ENCODE results near the gene NUBPL.
"Not testable (repeated sequence)": the region's sequence is repeated elsewhere in the genome, so short reads cannot be mapped to it uniquely, and the experiment has no call there.

Gene NUBPL

GRCh38 chr14:31864937-31865855 is 304.0 kb downstream of the NUBPL start:
- Histone ChIP-seq H4K20me1 (ENCODE audit: control insufficient read depth, insufficient read depth, low read depth, low read length) (no peaks in the 10 kb centered on the region), H3K9me2 (replicated peaks; ENCODE audit: control insufficient read depth, low read length) (no peaks in the 10 kb centered on the region), H3K4me3 (ENCODE audit: low read length) (no peak overlapping the region), H3K9me3 (ENCODE audit: control insufficient read depth, insufficient read depth, low read length) (no peaks in the 10 kb centered on the region), H3K27ac (ENCODE audit: low read depth, low read length) (no peak overlapping the region), H3K4me2 (ENCODE audit: low read length) (no peak overlapping the region), H3K79me2 (ENCODE audit: control insufficient read depth, low read length) (no peaks in the 10 kb centered on the region), H3K27me3 (ENCODE audit: control insufficient read depth, low read length) (no peaks in the 10 kb centered on the region), H3F3A (ENCODE audit: control insufficient read depth, insufficient read depth) (no peaks in the 10 kb centered on the region), H3K4me1 (ENCODE audit: control insufficient read depth, low read length) (no peaks in the 10 kb centered on the region), H3K36me3 (ENCODE audit: control insufficient read depth, low read length) (no peaks in the 10 kb centered on the region)
- TF ChIP-seq, protein P1, sequence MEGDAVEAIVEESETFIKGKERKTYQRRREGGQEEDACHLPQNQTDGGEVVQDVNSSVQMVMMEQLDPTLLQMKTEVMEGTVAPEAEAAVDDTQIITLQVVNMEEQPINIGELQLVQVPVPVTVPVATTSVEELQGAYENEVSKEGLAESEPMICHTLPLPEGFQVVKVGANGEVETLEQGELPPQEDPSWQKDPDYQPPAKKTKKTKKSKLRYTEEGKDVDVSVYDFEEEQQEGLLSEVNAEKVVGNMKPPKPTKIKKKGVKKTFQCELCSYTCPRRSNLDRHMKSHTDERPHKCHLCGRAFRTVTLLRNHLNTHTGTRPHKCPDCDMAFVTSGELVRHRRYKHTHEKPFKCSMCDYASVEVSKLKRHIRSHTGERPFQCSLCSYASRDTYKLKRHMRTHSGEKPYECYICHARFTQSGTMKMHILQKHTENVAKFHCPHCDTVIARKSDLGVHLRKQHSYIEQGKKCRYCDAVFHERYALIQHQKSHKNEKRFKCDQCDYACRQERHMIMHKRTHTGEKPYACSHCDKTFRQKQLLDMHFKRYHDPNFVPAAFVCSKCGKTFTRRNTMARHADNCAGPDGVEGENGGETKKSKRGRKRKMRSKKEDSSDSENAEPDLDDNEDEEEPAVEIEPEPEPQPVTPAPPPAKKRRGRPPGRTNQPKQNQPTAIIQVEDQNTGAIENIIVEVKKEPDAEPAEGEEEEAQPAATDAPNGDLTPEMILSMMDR (IDR thresholded peaks at IDR 0.05; ENCODE audit: low read depth, low read length, poor library complexity, severe bottlenecking) = no peak
- TF ChIP-seq EZH2phosphoT487 (IDR thresholded peaks at IDR 0.05; ENCODE audit: borderline replicate concordance, low read length) = no peak

- no peaks in the 10 kb centered on the region for H3K27me3 ChIP-seq (ENCODE audit: control insufficient read depth, low read length)
- no peak overlapping the region for H3K4me2 ChIP-seq (ENCODE audit: low read length)
- no peak overlapping the region for H3K27ac ChIP-seq (ENCODE audit: low read depth, low read length)
- no peaks in the 10 kb centered on the region for H3K4me1 ChIP-seq (ENCODE audit: control insufficient read depth, low read length)
- no peaks in the 10 kb centered on the region for H3K9me3 ChIP-seq (ENCODE audit: control insufficient read depth, insufficient read depth, low read length)
- H4K20me1 ChIP-seq (ENCODE audit: control insufficient read depth, insufficient read depth, low read depth, low read length) = no peaks in the 10 kb centered on the region
- no peak for TF ChIP-seq EZH2phosphoT487 (IDR thresholded peaks at IDR 0.05; ENCODE audit: borderline replicate concordance, low read length)
- TF ChIP-seq, protein P1 (IDR thresholded peaks at IDR 0.05; ENCODE audit: low read depth, low read length, poor library complexity, severe bottlenecking) = no peak
- H3K9me2 ChIP-seq (replicated peaks; ENCODE audit: control insufficient read depth, low read length) = no peaks in the 10 kb centered on the region
- H3K79me2 ChIP-seq (ENCODE audit: control insufficient read depth, low read length) = no peaks in the 10 kb centered on the region
- no peaks in the 10 kb centered on the region for H3K36me3 ChIP-seq (ENCODE audit: control insufficient read depth, low read length)
- no peak overlapping the region for H3K4me3 ChIP-seq (ENCODE audit: low read length)
- H3F3A ChIP-seq (ENCODE audit: control insufficient read depth, insufficient read depth) = no peaks in the 10 kb centered on the region
These were observed 306.4 kb downstream of the NUBPL start for GRCh38 chr14:31867570-31867969.

- not testable (repeated sequence) for H3K9me2 ChIP-seq (replicated peaks; ENCODE audit: control insufficient read depth, low read length); H3K9me3 ChIP-seq (ENCODE audit: control insufficient read depth, insufficient read depth, low read length); H3K4me2 ChIP-seq (ENCODE audit: low read length); H3K4me1 ChIP-seq (ENCODE audit: control insufficient read depth, low read length); H3K36me3 ChIP-seq (ENCODE audit: control insufficient read depth, low read length); H3K79me2 ChIP-seq (ENCODE audit: control insufficient read depth, low read length); H3K27ac ChIP-seq (ENCODE audit: low read depth, low read length); H3F3A ChIP-seq (ENCODE audit: control insufficient read depth, insufficient read depth); H4K20me1 ChIP-seq (ENCODE audit: control insufficient read depth, insufficient read depth, low read depth, low read length); H3K27me3 ChIP-seq (ENCODE audit: control insufficient read depth, low read length); H3K4me3 ChIP-seq (ENCODE audit: low read length)
These were observed 306.9 kb downstream of the NUBPL start for GRCh38 chr14:31868096-31868495.

DNA sequence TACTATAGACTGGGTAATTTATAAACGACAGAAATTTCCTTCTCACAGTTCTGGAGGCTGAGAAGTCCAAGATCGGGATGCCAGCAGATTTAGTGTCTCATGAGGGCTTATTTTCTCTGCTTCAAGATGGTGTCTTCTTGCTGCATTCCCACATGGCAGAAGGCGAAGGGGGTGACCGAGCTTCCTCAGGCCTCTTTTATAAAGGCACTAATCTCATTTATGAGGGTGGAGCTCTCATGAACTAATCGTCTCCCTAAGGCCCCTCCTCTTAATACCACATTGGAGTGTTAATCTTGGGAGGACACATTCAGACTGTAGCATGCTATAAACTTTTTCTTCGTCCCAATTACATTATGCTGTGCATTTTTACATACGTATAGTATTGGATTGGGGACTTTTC is 315.5 kb downstream of the NUBPL start:
- Histone ChIP-seq H3K27ac (ENCODE audit: low read depth, low read length) (no peak overlapping the region), H4K20me1 (ENCODE audit: control insufficient read depth, insufficient read depth, low read depth, low read length) (no peaks in the 10 kb centered on the region)

More for the DNA sequence above, 315.5 kb downstream of the NUBPL start:
- Histone ChIP-seq H3F3A (ENCODE audit: control insufficient read depth, insufficient read depth) (no peaks in the 10 kb centered on the region), H3K9me3 (ENCODE audit: control insufficient read depth, insufficient read depth, low read length) (no peaks in the 10 kb centered on the region), H3K9me2 (replicated peaks; ENCODE audit: control insufficient read depth, low read length) (no peaks in the 10 kb centered on the region), H3K36me3 (ENCODE audit: control insufficient read depth, low read length) (no peaks in the 10 kb centered on the region), H3K4me3 (ENCODE audit: low read length) (no peak overlapping the region), H3K27me3 (ENCODE audit: control insufficient read depth, low read length) (peaks cover 2% of the 10 kb centered on the region; the same call in 1 of the 2 replicates), H3K4me1 (ENCODE audit: control insufficient read depth, low read length) (no peaks in the 10 kb centered on the region), H3K4me2 (ENCODE audit: low read length) (no peak overlapping the region), H3K79me2 (ENCODE audit: control insufficient read depth, low read length) (no peaks in the 10 kb centered on the region)
- TF ChIP-seq, protein P1 (IDR thresholded peaks at IDR 0.05; ENCODE audit: low read depth, low read length, poor library complexity, severe bottlenecking) = no peak
- TF ChIP-seq EZH2phosphoT487 (IDR thresholded peaks at IDR 0.05; ENCODE audit: borderline replicate concordance, low read length) = no peak

Data from DOHH2 (cell line).